Measurements from ENCODE around the gene FIGNL2.
A peak's percentile ranks its signal among the peaks of the same experiment; 100 is the strongest.

The FIGNL2 gene

DNA sequence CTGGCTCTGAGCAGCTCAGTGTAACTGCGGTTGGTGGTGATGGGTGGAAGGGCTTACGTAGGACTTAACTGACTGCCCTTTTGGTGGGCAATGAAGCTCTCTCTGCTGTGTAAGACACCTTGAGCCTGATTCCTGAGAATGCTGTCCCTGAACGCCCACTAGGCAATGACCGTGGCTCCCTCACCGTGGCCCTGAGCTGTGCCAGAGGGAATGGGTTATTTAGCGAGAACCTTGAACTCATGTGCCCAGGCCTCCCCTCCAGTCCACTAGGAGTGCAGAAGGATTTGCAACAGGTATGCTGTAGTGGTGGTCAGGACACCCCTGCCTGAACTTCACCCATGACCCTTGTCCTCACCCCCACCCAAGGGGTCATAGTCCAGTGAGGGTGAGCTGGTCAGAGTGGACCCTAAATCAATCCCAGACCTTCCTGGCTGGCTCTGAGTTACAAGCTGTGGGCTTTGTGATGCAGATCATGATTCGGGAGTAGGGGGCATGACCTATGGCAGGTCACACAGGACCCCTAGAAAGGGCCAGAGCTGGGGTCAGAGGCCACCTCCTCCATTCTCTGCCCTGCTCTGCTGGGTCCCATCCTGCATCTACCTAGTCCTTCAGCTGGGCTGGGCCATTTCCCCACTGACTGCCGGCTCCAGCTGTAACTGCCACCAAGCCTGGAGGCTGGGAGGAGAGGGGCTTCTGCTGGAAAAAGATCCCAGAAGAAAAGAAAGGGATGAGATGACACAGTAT lies 24.9 kb upstream of the FIGNL2 start:
- no peak for DNase-seq

DNA sequence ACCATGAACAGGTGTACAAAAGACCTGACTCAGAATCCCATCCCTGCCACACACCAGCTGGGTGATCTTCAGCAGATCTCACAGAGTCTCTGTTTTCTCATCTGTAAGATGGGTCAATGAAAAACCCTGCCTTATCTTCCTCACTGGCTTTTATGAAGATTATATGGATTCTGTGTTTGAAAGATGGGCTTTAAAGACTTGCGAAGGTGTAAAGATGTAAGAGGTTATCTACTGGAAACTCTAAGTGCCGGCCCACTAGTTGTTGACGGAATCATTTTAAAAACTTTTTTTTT lies 24.1 kb upstream of the FIGNL2 start:
- DNase-seq = no peak

DNA sequence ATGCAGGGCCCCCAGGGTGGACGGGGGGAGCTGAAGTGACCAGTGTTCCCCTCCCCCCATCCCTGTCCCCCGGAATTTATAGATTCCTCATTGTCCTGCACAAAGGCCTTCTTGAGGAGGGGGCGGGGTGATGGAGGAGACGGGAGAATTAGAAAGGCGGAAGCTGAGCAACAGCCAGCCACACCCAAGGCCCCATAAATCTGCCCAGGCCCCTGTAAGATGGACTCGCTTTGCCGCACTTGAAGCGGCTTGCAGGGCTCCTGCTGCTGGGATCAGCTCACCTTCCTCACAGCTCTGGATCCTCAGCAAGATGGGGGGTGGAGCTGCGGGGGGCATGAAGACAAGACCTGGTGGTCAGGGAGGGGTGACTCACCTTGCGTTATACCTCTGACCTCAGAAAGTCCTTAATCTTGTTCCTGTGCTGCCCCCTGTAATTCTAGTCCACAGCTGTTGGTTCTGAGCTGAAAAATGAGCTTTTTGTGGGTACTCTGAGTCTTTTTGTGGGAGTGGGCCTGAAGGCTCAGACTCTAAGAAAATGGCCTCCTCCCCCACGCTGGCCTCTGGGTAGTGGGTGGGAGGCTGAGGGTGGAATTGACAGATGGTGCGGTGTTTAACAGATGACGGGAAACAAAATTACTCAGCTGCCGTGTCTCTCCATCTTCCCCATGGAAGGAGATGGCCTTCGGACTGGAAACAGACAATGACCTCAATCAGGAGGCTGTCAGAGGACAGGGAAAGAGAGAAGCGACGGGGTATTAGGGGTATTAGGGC lies 23.6 kb upstream of the FIGNL2 start:
- no peak for DNase-seq

DNA sequence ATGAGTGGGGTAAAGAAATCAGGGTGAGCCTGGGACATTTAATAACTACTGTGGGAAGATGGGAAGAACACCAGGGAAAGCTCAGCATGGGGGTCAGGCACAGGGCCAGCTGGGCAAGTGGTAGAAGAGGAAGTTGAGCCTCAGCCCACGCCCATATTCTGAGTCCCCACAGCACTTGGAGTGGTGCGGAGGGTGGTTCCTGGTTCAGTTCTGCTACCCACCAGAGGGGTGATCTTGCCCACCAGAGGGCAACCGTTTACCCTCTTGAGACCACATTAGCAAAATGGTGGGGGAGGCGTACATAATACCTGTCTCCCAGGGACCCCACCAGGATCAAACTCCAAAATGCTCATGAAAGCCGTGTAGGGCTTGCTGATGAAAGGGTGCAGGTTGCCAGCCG lies 22.6 kb upstream of the FIGNL2 start:
- DNase-seq = no peak

DNA sequence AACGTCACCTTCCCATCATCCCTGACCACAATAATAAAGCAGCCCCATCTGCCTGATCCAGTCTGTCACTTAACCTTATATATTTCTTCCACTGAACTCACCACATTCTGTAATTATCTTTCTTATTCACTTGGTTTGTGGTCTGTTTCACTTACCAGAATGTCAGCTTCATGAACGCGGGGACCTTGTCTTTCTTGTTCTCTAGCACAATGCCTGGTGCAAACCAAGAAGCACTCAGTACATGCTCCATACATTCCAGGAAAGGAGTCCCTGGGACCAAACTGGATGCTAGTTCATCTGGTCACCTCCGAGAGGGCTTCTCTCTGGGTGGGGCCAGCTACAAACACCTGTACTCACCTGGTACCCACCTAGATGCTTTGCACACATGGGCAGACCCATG lies 22.0 kb upstream of the FIGNL2 start:
- no peak for DNase-seq

DNA sequence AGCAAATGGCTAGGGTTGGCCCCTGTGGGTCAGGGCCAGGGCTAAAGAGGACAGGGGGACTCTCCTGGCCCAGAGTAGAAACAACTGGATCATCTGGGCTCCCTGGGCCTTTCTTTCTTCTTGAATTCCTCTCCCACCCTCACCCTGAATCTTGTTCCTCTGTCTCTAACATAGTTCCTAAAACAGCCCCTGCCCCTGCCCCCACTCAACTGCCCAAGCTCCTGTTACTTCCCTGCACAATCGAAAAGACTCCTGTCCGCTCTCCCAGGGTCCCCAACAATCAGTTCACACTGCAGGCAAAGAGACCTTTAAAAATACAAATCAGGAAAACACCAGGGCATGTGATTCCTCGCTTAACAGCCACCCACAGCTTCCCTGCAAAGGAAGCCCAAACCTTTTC lies 21.4 kb upstream of the FIGNL2 start:
- no peak for DNase-seq

DNA sequence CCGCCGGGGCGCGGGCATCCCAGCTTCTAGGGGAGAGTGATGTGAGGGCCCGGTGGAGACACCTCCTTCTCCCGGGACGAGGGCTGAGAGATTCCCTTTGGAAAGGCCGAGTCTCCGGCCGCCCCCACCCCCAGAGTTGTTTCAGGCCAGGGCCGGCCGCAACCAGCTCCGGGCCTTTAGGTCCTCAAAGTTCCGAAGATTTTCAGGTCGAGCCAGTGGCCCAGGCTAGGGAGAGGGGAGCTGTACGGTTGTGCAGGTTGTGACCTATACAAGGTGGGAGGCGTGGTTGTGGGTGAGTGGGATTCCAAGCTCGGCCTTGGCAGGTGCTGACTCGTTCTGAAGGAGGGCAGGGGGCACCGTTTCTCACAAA lies 21.0 kb upstream of the FIGNL2 start:
- no peak for DNase-seq

DNA sequence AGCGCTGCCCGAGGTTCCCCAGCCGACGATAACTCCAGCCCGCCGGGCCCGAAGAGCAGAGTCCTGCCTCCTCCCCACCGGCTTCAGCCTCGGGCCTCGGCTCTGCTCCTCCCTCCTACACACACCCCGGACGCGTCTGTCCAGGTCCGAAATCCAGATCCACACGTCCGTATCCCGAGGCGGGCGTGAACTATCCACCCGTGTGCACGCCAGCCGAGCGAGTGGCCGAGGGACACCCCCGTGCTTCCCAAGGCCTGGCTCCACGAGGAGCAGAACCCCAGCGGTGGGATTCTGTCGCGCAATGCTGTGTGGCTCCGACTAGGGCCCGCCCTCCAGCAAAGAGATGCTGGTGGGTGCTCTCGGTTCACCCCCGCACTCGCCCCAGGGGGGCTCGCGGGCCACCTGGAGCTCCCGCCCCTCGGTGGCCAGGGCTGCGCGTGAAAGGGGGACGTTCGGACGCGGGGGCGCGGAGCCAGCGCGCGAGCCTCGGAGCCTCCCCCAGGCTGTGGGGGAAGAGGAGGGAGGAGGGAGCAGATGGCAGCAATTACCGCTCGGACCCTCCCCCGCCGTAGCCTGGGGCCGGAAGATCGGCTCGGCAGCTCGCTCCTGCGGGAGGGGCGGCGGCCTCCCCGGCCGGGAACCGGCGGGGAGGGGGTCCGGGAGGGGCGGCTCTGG lies 20.4 kb upstream of the FIGNL2 start:
- no peak for DNase-seq

DNA sequence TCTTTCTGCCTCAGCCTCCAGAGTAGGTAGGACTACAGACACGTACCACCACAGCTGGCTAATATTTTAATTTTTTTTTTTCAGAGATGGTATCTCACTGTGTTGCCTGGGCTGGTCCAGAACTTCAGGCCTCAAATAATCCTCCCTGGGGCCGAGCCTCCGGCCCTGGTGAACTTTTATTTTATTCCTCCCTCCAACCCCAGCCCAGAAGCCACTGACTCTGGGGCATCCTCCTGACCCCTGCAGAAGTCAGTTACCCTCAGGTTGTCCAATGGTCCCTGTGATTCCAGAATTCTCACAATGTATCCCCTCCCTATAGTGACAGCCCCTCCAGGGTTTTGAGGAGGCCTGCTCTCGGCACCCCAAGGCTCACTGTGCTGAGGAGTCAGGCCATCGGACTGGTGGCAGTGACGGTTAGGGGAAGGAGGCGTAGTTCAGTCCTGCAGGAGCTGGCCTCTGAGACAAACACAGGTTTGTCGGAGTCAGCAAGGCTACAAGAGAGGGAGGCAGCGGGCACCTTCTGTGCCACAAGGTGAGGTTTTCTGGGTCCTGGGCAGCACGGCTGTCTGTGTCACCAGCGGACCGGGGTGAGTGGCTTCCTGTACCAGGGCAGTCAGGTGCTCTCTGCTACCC lies 19.4 kb upstream of the FIGNL2 start:
- no peak for DNase-seq

DNA sequence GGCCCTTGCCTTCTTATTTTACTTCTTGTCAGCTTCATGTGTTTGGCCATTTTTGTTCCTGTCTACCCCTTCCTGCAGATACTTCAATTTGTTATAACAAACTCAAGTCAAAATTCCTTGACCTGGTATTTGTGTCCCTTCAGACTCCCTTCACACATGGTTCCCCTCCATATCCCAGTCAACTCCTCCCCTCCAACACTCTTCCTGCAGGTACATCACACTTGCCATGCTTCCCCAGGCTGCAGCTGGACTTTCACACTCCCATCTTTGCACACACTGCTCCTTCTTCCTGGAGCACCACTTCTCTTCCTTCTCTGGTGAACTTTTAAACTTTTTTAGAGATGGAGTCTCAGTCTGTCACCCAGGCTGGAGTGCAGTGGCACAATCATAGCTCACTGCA lies 18.9 kb upstream of the FIGNL2 start:
- DNase-seq = no peak

DNA sequence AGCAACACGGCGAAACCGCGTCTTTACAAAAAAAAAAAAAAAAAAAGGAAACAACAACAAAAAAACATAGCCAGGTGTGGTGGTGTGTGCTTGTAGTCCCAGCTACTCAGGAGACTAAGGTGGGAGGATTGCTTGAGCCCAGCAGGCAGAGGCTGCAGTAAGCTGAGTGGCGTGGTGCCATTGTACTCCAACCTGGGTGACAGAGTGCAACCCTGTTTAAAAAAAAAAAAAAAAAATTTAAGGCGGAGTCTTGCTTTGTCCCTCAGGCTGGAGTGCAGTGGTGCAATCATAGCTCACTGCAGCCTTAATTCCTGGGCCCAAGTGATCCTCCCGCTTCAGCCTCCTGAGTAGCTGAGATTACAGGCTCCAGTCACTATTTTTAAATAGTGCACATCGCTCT lies 18.2 kb upstream of the FIGNL2 start:
- DNase-seq = no peak

DNA sequence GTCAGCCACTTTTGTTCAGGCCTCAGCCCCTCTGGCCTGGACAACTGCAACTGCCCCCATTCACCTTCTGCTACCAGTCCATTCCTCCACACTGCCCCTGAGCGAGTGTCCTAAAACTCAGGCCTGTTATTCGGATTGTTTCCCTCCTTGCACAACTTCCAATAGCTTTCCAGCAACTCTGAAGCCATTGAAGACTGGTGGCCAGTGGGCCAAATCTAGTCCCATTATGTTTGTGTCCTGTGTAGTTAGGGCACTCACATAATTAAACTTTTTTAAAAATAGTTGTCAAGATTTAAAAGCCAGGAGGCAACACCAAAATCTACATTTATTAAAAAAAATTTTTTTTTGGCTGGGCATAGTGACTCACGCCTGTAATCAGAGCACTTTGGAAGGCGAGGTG lies 17.8 kb upstream of the FIGNL2 start:
- DNase-seq = no peak

DNA sequence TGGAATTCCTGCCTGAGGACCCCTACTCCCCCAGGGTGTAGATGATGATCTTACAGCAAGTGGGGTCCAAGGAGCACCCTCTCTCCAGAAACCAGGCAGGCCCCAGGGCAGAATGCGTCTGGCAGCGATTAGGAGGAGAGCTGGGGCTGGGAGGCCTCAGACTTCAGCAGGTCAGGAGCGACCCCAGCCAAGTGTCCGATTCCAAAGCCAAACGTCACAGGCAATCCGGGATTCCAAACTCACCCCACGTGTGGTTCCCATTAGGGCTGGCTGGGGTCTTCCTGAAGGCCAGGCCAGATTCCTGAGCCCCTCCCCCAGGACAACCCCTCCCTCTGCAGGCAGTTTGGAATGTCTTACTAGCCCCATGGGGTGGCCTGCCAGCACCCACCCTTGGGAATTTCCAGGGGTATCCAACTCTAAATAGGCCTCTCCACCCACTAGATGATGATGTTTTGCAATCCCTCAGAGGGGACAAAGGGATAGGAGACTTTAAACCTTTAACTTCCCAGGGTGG lies 17.3 kb upstream of the FIGNL2 start:
- DNase-seq = no peak

DNA sequence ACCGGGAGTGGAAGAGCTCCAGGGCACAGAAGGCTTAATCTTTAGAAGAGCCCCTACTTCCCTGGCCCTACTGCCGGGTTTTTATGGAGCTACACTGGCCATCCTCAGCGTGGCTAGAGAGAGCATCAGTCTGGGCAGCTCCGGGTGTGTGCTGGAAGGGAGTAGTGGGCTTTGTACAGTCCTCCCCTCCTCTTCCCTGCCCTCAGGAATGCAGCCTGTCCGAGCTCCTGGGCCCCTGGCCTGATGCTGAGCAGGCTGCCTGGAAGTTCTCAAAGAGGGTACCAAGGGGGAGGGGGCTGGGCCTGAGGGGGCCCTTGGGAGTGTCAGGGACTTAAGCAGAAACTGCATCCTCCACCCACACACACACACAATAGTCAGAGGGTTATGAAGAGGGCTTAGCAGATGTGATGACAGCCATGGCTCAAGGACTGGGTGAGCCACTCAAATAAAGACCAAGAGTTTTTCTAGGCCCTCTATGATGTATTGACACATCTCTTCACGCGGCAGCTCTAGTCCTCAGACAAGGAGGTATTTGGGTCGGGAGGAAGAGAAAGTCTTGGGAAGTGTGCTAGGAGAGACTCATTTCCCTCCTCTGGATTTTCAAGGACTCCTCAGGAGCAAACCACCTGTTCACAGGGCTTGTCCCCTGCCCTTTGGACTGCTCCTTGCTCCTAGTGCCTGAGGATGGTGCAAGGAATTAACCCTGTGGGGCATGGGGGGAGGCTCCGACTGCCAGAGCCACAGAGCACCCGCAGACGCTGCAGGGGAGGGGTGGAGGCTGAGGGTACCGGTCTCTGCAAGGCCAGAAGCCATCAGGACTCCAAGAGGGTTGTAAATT lies 16.5 kb upstream of the FIGNL2 start:
- DNase-seq = no peak

DNA sequence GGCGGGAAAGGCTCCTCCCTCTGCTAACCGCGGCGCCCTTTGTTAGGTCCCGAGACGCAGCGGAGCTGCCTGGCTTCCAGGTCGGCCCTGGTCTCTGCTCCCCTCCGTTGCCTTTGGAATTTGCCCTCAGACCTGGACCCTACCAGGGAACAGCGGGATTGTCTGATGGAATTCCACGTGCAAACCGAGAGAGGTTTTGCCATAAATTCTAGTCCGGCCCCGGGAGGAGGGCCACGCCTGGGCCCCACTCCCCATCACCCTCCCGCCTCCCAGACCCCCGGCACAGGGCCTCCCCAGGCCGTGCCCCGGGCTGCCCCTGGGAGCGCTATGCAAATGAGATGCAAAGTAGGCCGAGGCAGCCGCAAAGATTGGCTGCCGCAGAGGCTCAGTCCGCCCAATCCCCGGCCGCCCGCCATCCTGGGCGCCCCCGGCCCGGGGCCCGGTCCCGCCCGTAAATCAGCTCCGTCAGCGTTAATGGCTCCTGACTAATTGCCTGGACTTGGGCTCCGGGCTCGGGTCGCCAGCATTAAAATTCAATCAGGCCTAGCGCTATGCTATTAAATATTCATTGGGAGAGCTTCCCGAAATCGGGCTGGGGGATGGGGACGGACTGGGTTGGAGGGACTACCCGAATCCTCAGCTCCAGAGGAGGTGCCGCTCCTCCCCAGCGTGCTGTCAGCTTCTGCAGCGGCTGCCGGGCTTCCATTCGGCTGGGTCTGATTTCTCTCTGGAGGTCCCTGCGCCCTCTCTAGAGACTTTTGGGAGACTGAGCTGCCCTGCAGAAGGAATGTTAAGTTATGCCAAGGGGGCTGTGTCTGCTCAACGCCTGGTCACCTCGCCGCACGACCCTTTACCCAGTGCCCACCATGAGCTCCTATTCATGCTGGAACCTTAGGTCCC lies 15.7 kb upstream of the FIGNL2 start:
- DNase-seq = peak; percentile 30

DNA sequence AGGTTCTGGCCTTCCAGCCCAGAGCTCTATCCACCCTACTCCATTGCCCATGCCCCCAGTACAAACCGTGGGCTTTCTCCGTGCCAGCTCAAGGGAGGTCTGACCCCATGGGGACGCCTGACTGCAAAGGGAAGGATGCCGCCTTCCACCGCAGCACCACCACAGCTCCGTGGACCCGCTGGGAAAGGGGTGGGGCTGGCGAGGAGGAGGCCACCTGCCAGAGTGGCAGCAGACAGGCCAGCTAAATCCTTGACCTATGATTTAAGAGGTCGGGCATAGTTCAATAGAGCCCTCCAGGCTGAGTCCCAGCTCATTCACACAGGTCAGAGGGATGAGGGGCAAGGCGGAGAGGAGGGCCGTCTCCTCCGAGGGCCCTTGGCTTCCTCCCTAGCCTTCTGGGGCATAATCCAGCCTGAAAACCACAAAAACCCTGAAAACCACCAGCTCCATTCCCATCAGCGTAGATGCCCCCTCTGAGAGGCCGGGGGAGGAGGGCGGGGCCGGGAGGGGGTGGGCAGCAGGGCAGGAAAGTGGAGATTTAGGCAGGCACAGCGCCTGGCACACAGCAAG lies 14.9 kb upstream of the FIGNL2 start:
- no peak for DNase-seq

DNA sequence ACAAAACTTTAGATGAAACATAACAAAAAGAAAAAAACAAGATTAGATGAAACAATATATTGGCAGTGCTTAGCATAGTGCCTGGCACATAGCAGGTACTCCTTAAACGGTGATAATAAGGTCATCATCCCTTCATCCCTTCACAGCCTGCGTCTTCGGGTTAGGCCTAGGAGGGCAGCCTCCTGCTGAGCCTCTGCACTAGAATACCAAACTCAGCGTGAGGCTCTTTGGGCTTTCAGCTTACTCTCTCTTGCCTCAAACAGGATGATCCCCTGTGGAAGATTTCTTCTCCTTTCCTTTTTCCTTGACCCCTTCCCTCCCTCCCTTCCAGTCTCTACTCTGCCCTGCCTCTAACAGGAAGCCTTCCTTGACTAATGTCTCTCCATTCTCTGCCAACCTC lies 14.4 kb upstream of the FIGNL2 start:
- DNase-seq = no peak

DNA sequence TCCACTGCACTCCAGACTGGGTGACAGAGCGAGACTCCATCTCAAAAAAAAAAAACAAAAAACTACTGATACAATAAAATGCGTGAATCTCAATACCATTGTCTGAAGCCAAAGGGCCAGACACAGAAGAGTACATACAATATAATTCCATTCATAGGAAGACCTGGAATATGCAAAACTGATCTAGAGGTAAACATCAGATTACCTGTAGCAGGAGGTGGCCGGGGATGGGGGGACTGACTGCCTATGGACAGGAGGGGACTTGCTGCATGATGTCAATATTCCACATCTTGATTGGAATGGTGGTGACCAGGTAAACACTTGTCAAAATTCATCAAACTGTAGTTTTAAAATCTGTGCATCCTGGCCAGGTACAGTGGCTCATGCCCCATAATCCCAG lies 12.5 kb upstream of the FIGNL2 start:
- DNase-seq = no peak

DNA sequence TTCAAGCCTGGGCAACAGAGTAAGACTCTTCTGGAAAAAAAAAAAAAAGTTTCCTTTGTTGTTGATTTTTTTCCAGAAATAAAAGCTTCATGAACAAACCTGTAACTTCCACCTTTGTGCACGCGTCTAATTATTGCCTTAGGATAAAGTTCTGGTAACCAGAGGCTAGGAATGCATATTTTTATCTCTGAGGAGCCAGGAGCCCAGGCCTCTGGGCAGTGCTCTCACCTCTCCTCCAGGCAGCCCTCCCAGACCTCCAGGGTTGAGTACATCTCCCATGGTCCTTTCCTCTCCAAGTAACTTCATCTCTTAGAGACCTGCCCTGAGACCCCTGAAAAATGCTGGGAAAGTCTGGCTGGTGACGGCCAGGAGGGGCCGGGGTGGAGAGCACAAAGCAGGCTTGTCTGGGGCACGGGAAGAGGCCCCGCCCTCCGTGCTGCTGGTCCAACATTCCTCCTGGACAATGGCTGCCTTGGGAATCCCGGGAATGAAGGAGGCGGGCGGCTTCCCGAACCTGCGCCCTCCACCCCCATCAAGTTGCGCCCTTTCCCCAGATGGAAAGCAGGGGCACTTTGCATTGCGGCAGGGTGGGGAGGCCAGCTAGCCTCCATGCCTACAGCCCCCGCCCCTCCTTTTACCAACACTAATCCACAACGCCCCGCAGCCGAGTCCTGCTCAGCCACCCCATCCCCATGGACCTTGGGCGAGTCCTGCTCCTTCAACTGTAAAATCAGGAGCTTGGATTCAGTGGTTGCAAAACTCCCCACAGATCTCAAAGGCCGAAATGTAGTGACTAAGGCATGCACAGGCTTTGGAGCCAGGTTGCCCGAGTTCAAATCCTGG lies 7.3 kb upstream of the FIGNL2 start:
- DNase-seq = no peak

DNA sequence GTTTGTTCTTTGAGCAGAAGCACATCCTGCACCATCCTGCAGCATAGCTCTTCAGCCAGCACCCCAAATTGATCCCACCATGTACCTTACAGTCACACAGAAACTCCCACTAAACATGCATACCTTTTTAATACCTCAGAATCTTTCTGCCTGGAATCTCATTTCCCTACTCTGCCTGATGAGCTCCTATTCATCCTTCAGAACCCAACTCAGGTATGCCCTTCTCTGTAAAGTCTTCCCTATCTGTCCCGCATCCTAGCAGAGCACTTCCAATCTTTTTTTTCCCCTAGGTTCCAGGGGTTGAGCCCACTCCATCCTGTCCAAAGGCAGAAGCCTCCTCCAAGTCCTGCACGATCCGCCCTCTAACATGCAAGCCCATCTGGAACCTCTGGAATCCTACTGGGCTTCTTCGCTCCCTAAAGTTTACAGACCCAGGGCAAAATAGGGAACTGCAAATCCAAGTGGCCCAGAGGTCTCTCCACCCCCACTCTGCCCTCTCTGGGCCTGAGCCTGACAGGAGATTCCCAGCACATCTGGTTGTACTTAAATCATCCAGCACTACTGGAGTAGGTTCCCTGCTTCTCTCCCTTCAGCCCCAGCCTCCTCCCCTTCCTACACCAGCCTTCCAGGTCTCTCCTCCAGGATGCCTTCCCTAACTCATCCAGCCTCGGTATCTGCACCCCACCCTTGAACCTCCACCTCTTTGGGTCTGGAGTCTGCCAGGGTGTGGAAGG lies 4.1 kb upstream of the FIGNL2 start:
- no peak for DNase-seq
